SJCRH30 (cell line): ENCODE data around the gene AMOT. TPM values are rescaled to one million over a fixed set of nuclear protein-coding genes. Genes with fewer than 3 reads are reported as not detected.
A peak's percentile ranks its signal among the peaks of the same experiment; 100 is the strongest.

Experiments used
- DNase-seq, 2 experiments: peaks; one replicate each; pipeline ENCODE4 v3.0.0-alpha.2; 2015 to 2020
- H3K27ac ChIP-seq: fragments of 250-450 bp; sonication (Bioruptor Pico); 2 replicates; pipeline ENCODE4 v1.5.1; 2020; ENCODE audit warnings: mild to moderate bottlenecking, moderate library complexity
- H3K27me3 ChIP-seq: fragments of 250-450 bp; sonication (Bioruptor Pico); 2 replicates; pipeline ENCODE4 v1.5.1; 2020; ENCODE audit warnings: mild to moderate bottlenecking, moderate library complexity
- H3K36me3 ChIP-seq: fragments of 250-450 bp; sonication (Bioruptor Pico); 2 replicates; pipeline ENCODE4 v1.5.1; 2020; ENCODE audit warnings: mild to moderate bottlenecking, moderate library complexity
- H3K4me1 ChIP-seq: fragments of 250-450 bp; sonication (Bioruptor Pico); 2 replicates; pipeline ENCODE4 v1.5.1; 2020; ENCODE audit warnings: mild to moderate bottlenecking, moderate library complexity
- H3K4me3 ChIP-seq: fragments of 250-450 bp; sonication (Bioruptor Pico); 2 replicates; pipeline ENCODE4 v1.5.1; 2020; ENCODE audit warnings: mild to moderate bottlenecking, moderate library complexity
- H3K9me3 ChIP-seq: fragments of 250-450 bp; sonication (Bioruptor Pico); replicated peaks from 2 replicates; pipeline ENCODE4 v1.5.1; 2020; ENCODE audit warnings: mild to moderate bottlenecking, moderate library complexity
- total RNA-seq: library from RNA; depleted of rRNA; stranded (reverse); fragments of >200 nt; shearing (Covaris generic); gene quantifications from 2 replicates; pipeline ENCODE4 v1.2.3, GENCODE V29; 2014

AMOT gene
- total RNA-seq, 1 experiment from 2014 or later = 42.7 TPM

- Histone ChIP-seq H3K9me3 (no peaks in the 10 kb centered on the region), H3K27ac (no peak overlapping the region), H3K4me3 (no peak overlapping the region), H3K36me3 (no peaks in the 10 kb centered on the region), H3K4me1 (no peaks in the 10 kb centered on the region), H3K27me3 (no peaks in the 10 kb centered on the region)
- no peak for DNase-seq
Measured at GRCh38 chrX:112826023-112826422, 14.6 kb downstream of the AMOT start.

- Histone ChIP-seq H3K36me3 (no peaks in the 10 kb centered on the region), H3K27ac (no peak overlapping the region), H3K27me3 (no peaks in the 10 kb centered on the region), H3K9me3 (no peaks in the 10 kb centered on the region), H3K4me3 (no peak overlapping the region), H3K4me1 (no peaks in the 10 kb centered on the region)
- no peak for DNase-seq
Measured at GRCh38 chrX:112822892-112823291, 17.7 kb downstream of the AMOT start.

GRCh38 chrX:112820364-112821268 lies 20.0 kb downstream of the AMOT start:
- Histone ChIP-seq H3K4me1 (peaks cover 8% of the 10 kb centered on the region), H3K9me3 (no peaks in the 10 kb centered on the region), H3K4me3 (no peak overlapping the region), H3K27me3 (no peaks in the 10 kb centered on the region), H3K27ac (no peak overlapping the region), H3K36me3 (no peaks in the 10 kb centered on the region)
- no peak for DNase-seq

DNA sequence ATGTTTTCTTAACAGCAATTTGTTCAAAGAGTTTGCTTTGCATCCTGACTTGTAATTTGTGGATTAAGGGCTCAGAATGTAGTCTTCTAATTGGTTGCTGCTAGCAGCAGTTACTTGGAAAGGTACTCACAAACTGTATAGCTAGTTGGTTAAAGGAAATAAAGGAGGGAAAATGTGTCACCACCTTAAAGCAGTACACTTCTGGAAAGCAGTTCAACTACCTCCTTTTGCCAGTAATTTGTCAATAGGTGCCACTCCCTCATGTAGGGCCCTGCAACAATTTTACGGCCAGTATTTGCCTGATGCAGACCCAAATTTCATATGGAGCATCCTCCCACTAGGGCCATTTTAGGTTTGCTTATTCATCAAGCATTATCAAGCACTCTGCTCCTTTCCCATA lies 20.8 kb downstream of the AMOT start:
- no peak for DNase-seq
- Histone ChIP-seq H3K4me1 (peaks cover 11% of the 10 kb centered on the region), H3K4me3 (no peak overlapping the region), H3K27me3 (no peaks in the 10 kb centered on the region), H3K27ac (no peak overlapping the region), H3K36me3 (no peaks in the 10 kb centered on the region), H3K9me3 (no peaks in the 10 kb centered on the region)

GRCh38 chrX:112819008-112819640 lies 21.5 kb downstream of the AMOT start:
- H3K36me3 ChIP-seq = no peaks in the 10 kb centered on the region
- H3K4me1 ChIP-seq = peaks cover 17% of the 10 kb centered on the region
- no peak for DNase-seq
- H3K9me3 ChIP-seq = no peaks in the 10 kb centered on the region
- no peak overlapping the region for H3K27ac ChIP-seq
- no peak overlapping the region for H3K4me3 ChIP-seq
- H3K27me3 ChIP-seq = no peaks in the 10 kb centered on the region

DNA sequence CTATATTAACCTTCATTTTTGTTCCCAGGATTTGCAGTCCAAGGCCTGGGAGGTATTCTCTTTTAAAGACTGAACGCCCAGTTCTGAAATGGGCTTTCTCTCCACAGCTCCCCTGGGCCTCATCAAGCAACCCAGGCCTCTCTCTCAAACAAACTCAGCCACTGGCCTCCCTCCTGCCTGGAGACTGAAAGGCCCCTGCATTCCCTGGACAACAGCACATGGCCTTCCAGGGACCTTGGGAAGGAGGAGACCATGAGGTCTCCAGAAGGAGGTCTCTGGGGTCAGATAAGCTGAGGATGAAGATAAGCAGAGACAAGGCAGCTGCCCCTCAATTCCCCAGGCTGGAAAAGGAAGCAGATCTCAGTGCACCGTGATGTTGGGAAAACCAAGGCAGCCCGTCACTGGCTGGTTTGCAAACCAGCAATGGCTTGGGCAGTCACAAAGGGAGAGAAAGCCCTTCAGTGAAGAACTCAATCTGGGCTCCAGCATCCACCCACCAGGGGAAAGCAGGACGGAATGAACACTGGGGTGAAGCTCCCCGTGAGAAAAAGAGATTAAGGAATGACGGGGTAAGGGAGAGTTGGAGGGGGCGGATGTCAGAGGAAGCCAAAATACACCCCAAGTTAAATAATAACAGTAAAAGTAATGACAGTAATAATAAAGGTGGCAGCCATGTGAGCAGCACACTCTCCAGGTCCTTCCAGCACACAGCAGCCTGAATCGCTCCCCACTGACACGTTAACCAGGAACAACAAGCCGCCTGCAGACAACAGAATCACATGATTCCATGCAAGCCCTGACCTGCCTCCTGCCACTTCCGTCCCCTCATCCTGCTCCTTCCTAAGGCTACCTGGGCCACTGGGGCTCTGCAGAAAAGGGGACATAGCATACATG lies 22.3 kb downstream of the AMOT start:
- H3K4me1 ChIP-seq = peaks cover 20% of the 10 kb centered on the region
- no peaks in the 10 kb centered on the region for H3K36me3 ChIP-seq
- no peak overlapping the region for H3K4me3 ChIP-seq
- DNase-seq = no peak
- no peaks in the 10 kb centered on the region for H3K27me3 ChIP-seq
- H3K9me3 ChIP-seq = no peaks in the 10 kb centered on the region
- no peak overlapping the region for H3K27ac ChIP-seq

GRCh38 chrX:112816908-112817307 lies 23.7 kb downstream of the AMOT start:
- Histone ChIP-seq H3K27ac (no peak overlapping the region), H3K9me3 (no peaks in the 10 kb centered on the region; the same call in 1 of the 2 replicates), H3K4me1 (peaks cover 20% of the 10 kb centered on the region), H3K27me3 (no peaks in the 10 kb centered on the region), H3K4me3 (no peak overlapping the region), H3K36me3 (no peaks in the 10 kb centered on the region)
- peak in 1 of 2 experiments; percentile 16 for DNase-seq

DNA sequence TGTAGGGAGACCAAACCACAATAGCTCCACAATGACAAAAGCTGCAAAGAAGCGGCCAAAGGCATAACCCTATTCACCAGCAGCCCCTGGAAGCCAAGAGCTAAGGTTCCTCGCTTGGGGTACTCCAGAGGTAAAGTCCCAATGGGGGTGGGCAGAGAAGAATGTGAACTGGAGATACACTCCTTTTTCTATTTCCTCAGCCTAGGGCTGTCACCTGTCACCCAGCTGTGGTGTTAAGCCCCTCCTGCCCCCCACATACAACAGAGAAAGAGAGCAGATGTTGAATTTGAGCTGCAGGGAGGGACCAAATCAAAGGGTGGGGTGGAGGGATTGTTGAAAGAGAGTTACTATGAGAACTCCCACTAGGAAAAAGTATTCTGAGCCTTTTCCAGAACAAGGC lies 26.1 kb downstream of the AMOT start:
- no peaks in the 10 kb centered on the region for H3K27me3 ChIP-seq
- peaks cover 8% of the 10 kb centered on the region for H3K36me3 ChIP-seq
- H3K27ac ChIP-seq = no peak overlapping the region
- no peak overlapping the region for H3K4me3 ChIP-seq
- H3K4me1 ChIP-seq = peaks cover 20% of the 10 kb centered on the region
- peak; percentile 78 to 90 for DNase-seq
- no peaks in the 10 kb centered on the region; the same call in 1 of the 2 replicates for H3K9me3 ChIP-seq

DNA sequence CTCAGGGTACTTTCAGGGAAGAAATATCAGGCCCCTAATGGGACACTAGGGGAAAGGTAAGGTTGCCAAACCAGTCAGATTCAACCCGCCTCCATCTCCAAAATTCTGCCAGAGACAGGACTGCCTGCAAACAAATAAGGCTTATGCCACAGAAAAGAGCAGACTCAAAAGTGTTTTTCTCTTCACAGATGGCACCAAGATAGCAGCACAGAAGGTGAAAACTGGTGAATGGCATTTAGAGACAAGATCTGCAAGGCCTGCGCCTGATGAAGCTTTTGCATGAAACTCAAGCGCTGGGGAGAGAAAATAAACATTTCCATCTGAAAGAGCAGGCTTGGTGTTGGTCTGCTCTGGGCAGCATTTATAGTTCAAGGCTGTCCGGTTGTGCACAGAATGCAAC lies 27.9 kb downstream of the AMOT start:
- H3K4me3 ChIP-seq = no peak overlapping the region
- H3K27ac ChIP-seq = no peak overlapping the region
- DNase-seq = no peak
- peaks cover 20% of the 10 kb centered on the region for H3K4me1 ChIP-seq
- peaks cover 14% of the 10 kb centered on the region for H3K36me3 ChIP-seq
- no peaks in the 10 kb centered on the region for H3K27me3 ChIP-seq
- no peaks in the 10 kb centered on the region; the same call in 1 of the 2 replicates for H3K9me3 ChIP-seq

DNA sequence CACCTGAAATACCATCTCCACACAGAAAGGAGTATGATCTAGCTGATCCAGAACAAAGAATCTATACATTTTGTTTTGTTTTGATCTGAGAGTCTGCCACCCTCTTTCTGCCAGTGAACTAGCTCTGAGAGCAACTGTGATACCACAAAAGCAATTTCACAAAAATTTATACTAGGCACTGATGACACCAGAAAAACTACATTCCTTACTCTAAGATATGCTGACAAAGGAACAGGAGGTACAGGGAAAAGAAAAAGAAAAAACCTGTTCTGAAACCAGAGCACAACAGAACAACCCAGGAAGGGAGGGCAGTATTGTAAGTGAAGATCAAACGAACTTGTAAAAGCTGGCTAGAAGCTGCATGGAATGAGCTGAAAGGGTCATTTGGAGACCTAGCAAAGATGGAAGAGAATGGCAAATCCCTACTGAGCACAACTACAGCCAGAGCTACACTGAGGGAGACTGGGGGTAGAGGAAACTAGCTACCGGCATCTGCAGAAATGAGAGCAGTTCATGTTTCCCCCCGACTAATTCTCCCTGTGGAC lies 31.9 kb downstream of the AMOT start:
- Histone ChIP-seq H3K4me1 (peaks cover under 1% of the 10 kb centered on the region; the same call in 1 of the 2 replicates), H3K36me3 (peaks cover 24% of the 10 kb centered on the region), H3K9me3 (no peaks in the 10 kb centered on the region; the same call in 1 of the 2 replicates), H3K4me3 (no peak overlapping the region), H3K27ac (no peak overlapping the region), H3K27me3 (no peaks in the 10 kb centered on the region)
- no peak for DNase-seq

DNA sequence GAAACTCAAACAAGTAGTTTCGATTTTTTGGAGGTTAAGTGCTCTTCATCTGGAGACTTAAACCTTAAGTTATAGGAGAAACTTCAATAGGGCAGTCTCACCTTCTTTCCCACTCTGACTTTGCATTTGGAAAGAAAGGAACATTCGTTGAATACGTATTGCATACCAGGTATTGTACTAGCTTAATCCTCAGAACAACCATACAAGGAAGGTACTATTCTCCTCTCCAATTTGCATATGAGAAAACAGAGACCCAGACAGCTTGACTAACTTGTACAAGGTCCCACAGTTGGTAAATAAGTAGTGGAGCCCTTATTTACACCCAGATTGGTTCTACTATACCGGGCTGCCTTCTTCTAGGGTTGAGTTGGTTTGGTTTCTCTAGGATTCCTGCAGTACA lies 32.6 kb downstream of the AMOT start:
- no peaks in the 10 kb centered on the region; the same call in 1 of the 2 replicates for H3K9me3 ChIP-seq
- peaks cover 26% of the 10 kb centered on the region for H3K36me3 ChIP-seq
- H3K27me3 ChIP-seq = no peaks in the 10 kb centered on the region
- H3K27ac ChIP-seq = no peak overlapping the region
- DNase-seq = no peak
- H3K4me1 ChIP-seq = no peaks in the 10 kb centered on the region
- no peak overlapping the region for H3K4me3 ChIP-seq

DNA sequence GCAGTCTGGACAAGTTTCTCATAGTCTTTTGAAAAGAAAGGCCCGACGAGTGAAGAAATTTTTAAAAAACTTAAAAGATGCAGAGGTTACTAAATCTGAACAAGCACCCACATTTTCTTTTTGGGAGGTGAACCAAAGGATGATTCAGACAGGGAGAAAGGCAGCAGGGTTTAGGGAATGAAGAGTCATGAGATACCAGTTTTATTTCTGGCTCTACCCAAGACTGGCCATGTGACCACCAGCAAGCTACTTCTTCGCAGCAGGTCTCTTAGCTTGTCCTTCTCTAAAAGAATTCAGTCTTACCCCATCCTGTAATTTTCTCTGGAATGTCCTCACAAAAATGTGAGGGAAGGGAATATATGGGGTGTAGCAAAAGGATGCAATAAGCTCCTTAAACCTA lies 37.6 kb downstream of the AMOT start:
- Histone ChIP-seq H3K4me3 (no peak overlapping the region), H3K4me1 (no peaks in the 10 kb centered on the region), H3K36me3 (peaks cover 11% of the 10 kb centered on the region), H3K9me3 (no peaks in the 10 kb centered on the region), H3K27ac (no peak overlapping the region), H3K27me3 (no peaks in the 10 kb centered on the region)
- no peak for DNase-seq

DNA sequence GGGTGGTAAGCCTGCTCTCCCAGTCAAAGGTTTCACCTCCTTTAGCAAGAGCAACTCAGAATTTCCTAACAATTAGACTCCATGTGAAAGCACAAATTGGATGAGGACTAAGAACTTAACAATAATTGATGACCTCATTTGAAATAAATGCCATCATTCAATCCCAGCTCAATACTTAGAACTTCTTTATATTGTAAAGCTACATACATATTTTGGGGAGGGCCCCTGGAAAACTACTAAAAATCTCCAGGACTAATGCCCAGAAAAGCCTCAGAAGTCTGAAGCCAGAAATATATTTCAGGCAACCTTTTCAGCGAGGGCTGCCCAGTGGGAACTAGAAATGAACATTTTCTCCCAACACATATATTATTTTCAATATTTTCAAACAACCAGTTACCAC lies 38.1 kb downstream of the AMOT start:
- H3K4me3 ChIP-seq = no peak overlapping the region
- H3K27ac ChIP-seq = no peak overlapping the region
- H3K36me3 ChIP-seq = peaks cover 11% of the 10 kb centered on the region
- no peaks in the 10 kb centered on the region for H3K4me1 ChIP-seq
- no peaks in the 10 kb centered on the region for H3K9me3 ChIP-seq
- no peaks in the 10 kb centered on the region for H3K27me3 ChIP-seq
- no peak for DNase-seq

- DNase-seq = no peak
- Histone ChIP-seq H3K4me1 (no peaks in the 10 kb centered on the region), H3K36me3 (peaks cover 7% of the 10 kb centered on the region), H3K4me3 (no peak overlapping the region), H3K9me3 (no peaks in the 10 kb centered on the region), H3K27ac (no peak overlapping the region), H3K27me3 (no peaks in the 10 kb centered on the region)
Measured at GRCh38 chrX:112800971-112801775, 39.5 kb downstream of the AMOT start.
